ENCODE measurements around the gene PSMF1.

DNA sequence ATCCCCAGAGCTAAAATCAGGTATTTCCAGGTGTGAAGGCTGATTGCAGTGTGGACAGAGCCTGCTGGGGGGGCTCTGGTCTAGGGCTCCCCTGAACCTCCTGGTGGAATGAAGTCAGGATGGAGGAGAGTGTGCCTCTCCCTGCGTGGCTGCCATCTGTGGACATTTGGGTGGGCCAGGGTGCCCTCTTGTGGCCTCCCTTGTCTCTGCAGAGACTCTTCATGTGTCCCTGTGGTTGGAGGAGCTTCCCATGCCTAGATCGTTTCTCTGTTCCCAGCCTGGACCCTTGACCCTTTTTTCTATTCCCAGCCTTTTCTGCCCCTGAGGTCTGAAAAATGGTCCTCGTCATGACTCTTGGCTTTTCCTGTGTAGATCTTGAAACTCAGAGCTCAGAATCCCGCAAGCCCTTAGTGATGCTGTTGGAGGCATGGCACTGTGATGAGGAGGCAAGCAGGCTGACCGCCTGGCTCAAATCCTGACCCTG lies 9.9 kb upstream of the PSMF1 start:
- TF ChIP-seq POLR2A (IDR thresholded peaks at IDR 0.05), result no peak
- TF ChIP-seq CTCF (IDR thresholded peaks at IDR 0.05), result peak; percentile 34 to 80 (median 62)
